NOMO-1 treated with dmso at 0.1 percent for 144 hours (cell line): Measurements from ENCODE around the gene LIN7A.
"Not testable (repeated sequence)": the region's sequence is repeated elsewhere in the genome, so short reads cannot be mapped to it uniquely, and the experiment has no call there.

Experiments used
- DNase-seq: peaks from one replicate; lab custom pipeline; 2025; ENCODE audit not compliant: unreplicated experiment; lab: John Stamatoyannopoulos, UW

Gene LIN7A

GRCh38 chr12:80924437-80924836 is 13.3 kb downstream of the LIN7A start:
- no peak for DNase-seq

- DNase-seq: no peak
Observed at GRCh38 chr12:80920006-80920405, 17.7 kb downstream of the LIN7A start.

GRCh38 chr12:80917651-80918050 is 20.1 kb downstream of the LIN7A start:
- no peak for DNase-seq

- no peak for DNase-seq
Observed at GRCh38 chr12:80912901-80913770, 24.6 kb downstream of the LIN7A start.

- DNase-seq: no peak
Observed at GRCh38 chr12:80909370-80909769, 28.4 kb downstream of the LIN7A start.

GRCh38 chr12:80902711-80903110 is 35.0 kb downstream of the LIN7A start:
- no peak for DNase-seq

GRCh38 chr12:80901661-80902060 is 36.1 kb downstream of the LIN7A start:
- DNase-seq: no peak

- no peak for DNase-seq
Observed at GRCh38 chr12:80895240-80895639, 42.5 kb downstream of the LIN7A start.

- no peak for DNase-seq
Observed at GRCh38 chr12:80894179-80894578, 43.6 kb downstream of the LIN7A start.

- no peak for DNase-seq
Observed at GRCh38 chr12:80892597-80893445, 44.9 kb downstream of the LIN7A start.

GRCh38 chr12:80884651-80885050 is 53.1 kb downstream of the LIN7A start:
- no peak for DNase-seq

GRCh38 chr12:80881106-80881505 is 56.6 kb downstream of the LIN7A start:
- DNase-seq: no peak

- not testable (repeated sequence) for DNase-seq
Observed at GRCh38 chr12:80878452-80878851, 59.3 kb downstream of the LIN7A start.

GRCh38 chr12:80877721-80878265 is 59.9 kb downstream of the LIN7A start:
- DNase-seq: no peak

GRCh38 chr12:80872053-80872452 is 65.7 kb downstream of the LIN7A start:
- no peak for DNase-seq

GRCh38 chr12:80869264-80869663 is 68.5 kb downstream of the LIN7A start:
- no peak for DNase-seq

GRCh38 chr12:80868576-80868975 is 69.2 kb downstream of the LIN7A start:
- no peak for DNase-seq

GRCh38 chr12:80867941-80868340 is 69.8 kb downstream of the LIN7A start:
- no peak for DNase-seq

- no peak for DNase-seq
Observed at GRCh38 chr12:80864046-80864735, 73.5 kb downstream of the LIN7A start.

- DNase-seq: no peak
Observed at GRCh38 chr12:80862531-80862930, 75.2 kb downstream of the LIN7A start.
